Right lobe of liver (tissue), 4 donors: Measurements from ENCODE around the gene DOK6.

Experiments
- CTCF ChIP-seq, 4 donors: fragments of 200-600 bp in 3 of 4; fragments of 450-650 bp in 1 of 4; IDR thresholded peaks; one replicate each; pipeline versions ENCODE4 v1.5.1 to v1.8.0; 2016 to 2022; ENCODE audit warnings: antibody characterized with exemption in 4 of 4, mild to moderate bottlenecking in 2 of 4
- POLR2A ChIP-seq: fragments of 450-650 bp; IDR thresholded peaks from one replicate; pipeline ENCODE4 v1.6.1; 2017; ENCODE audit warnings: antibody characterized with exemption, mild to moderate bottlenecking
- donor health status: DM: no; HTN: no; CAD: no.
- donor health status: DM: no; HTN: no; CAD: no.
- donor health status: DM: no; HTN: yes; CAD: no.

DNA sequence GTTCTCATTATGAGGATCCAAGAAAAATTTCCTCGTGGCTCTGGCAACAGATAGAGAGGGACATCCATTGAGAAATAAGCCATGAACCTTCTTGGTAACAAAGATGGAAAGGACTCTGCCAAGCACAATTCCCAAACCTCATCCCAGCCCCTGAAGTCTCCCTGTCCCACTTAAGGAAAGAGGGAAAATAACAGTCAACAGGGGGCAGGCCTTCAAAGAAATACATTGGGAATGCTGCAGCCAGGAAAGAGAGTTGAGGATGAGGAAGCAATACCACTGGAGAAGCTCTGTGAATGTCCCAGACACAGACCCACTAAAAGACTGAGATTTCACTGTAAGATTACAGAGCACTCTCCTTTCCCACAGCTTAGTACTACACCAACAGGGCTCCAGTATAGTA is 453.8 kb downstream of the DOK6 start:
- TF ChIP-seq POLR2A (no peak), CTCF (IDR thresholded peaks at IDR 0.05) (no peak)
